ENCODE results near the gene TAMALIN.

Gene TAMALIN

GRCh38 chr12:52003016-52003550 lies 3.7 kb upstream of the TAMALIN start:
- Histone ChIP-seq H3K36me3 (peaks cover 13% of the 10 kb centered on the region), H3K27ac (no peak overlapping the region), H3K4me3 (ENCODE audit: low read depth, low read length) (no peak overlapping the region), H3K9me3 (ENCODE audit: severe bottlenecking) (no peaks in the 10 kb centered on the region), H3K27me3 (ENCODE audit: insufficient read depth, low read depth, severe bottlenecking) (no peaks in the 10 kb centered on the region)
- DNase-seq: no peak
- TF ChIP-seq CTCF (IDR thresholded peaks at IDR 0.05; ENCODE audit: low read depth, low read length): no peak

GRCh38 chr12:52003591-52003990 lies 3.2 kb upstream of the TAMALIN start:
- H3K4me3 ChIP-seq (ENCODE audit: low read depth, low read length): no peak overlapping the region
- H3K9me3 ChIP-seq (ENCODE audit: severe bottlenecking): no peaks in the 10 kb centered on the region
- TF ChIP-seq CTCF (IDR thresholded peaks at IDR 0.05; ENCODE audit: low read depth, low read length): no peak
- no peaks in the 10 kb centered on the region for H3K27me3 ChIP-seq (ENCODE audit: insufficient read depth, low read depth, severe bottlenecking)
- no peak for DNase-seq
- no peak overlapping the region for H3K27ac ChIP-seq
- H3K36me3 ChIP-seq: peaks cover 8% of the 10 kb centered on the region

GRCh38 chr12:52004042-52004648 lies 2.6 kb upstream of the TAMALIN start:
- Histone ChIP-seq H3K27ac (peak overlapping the region; percentile 26), H3K4me3 (ENCODE audit: low read depth, low read length) (no peak overlapping the region), H3K27me3 (ENCODE audit: insufficient read depth, low read depth, severe bottlenecking) (no peaks in the 10 kb centered on the region), H3K9me3 (ENCODE audit: severe bottlenecking) (no peaks in the 10 kb centered on the region), H3K36me3 (peaks cover 4% of the 10 kb centered on the region)
- TF ChIP-seq CTCF (IDR thresholded peaks at IDR 0.05; ENCODE audit: low read depth, low read length): peak; percentile 67
- DNase-seq: peak; percentile 71

- Histone ChIP-seq H3K27ac (no peak overlapping the region), H3K9me3 (ENCODE audit: severe bottlenecking) (no peaks in the 10 kb centered on the region), H3K4me3 (ENCODE audit: low read depth, low read length) (no peak overlapping the region), H3K36me3 (no peaks in the 10 kb centered on the region; the same call in 1 of the 2 replicates), H3K27me3 (ENCODE audit: insufficient read depth, low read depth, severe bottlenecking) (no peaks in the 10 kb centered on the region)
- no peak for DNase-seq
- no peak for TF ChIP-seq CTCF (IDR thresholded peaks at IDR 0.05; ENCODE audit: low read depth, low read length)
Measured at GRCh38 chr12:52005218-52005902, 1.4 kb upstream of the TAMALIN start.

- DNase-seq: no peak
- Histone ChIP-seq H3K4me3 (ENCODE audit: low read depth, low read length) (peak overlapping the region; percentile 34), H3K27ac (no peak overlapping the region), H3K27me3 (ENCODE audit: insufficient read depth, low read depth, severe bottlenecking) (no peaks in the 10 kb centered on the region), H3K9me3 (ENCODE audit: severe bottlenecking) (no peaks in the 10 kb centered on the region), H3K36me3 (peaks cover under 1% of the 10 kb centered on the region; the same call in 1 of the 2 replicates)
- TF ChIP-seq CTCF (IDR thresholded peaks at IDR 0.05; ENCODE audit: low read depth, low read length): no peak
Measured at GRCh38 chr12:52005903-52006703, 643 bp upstream of the TAMALIN start.
